Effector memory CD4-positive, alpha-beta T cell (primary cell): Measurements from ENCODE around the gene ATP5MC2.
"Not testable (repeated sequence)": the region's sequence is repeated elsewhere in the genome, so short reads cannot be mapped to it uniquely, and the experiment has no call there.

Experiments
- DNase-seq, 3 donors: peaks; one replicate each; pipeline ENCODE4 v3.0.0-alpha.2; 2020
- H3K27ac ChIP-seq: 2 replicates; pipeline ENCODE4 v1.7.0; 2013; ENCODE audit warnings: mild to moderate bottlenecking, low read length, moderate library complexity; ENCODE audit not compliant: insufficient read depth, poor library complexity, severe bottlenecking
- H3K27me3 ChIP-seq: replicated peaks from 2 replicates; pipeline ENCODE4 v1.7.0; 2013; ENCODE audit warnings: mild to moderate bottlenecking, low read length; ENCODE audit not compliant: insufficient read depth, control insufficient read depth, poor library complexity, severe bottlenecking
- H3K36me3 ChIP-seq: 2 replicates; pipeline ENCODE4 v1.7.0; 2013; ENCODE audit warnings: mild to moderate bottlenecking, low read length, moderate library complexity; ENCODE audit not compliant: control insufficient read depth, insufficient read depth
- H3K4me1 ChIP-seq: 2 replicates; pipeline ENCODE4 v1.7.0; 2013; ENCODE audit warnings: low read length, mild to moderate bottlenecking; ENCODE audit not compliant: control insufficient read depth, insufficient read depth, poor library complexity, severe bottlenecking
- H3K4me3 ChIP-seq: 2 replicates; pipeline ENCODE4 v1.7.0; 2013; ENCODE audit warnings: low read length, low read depth, mild to moderate bottlenecking; ENCODE audit not compliant: insufficient read depth, poor library complexity, severe bottlenecking
- H3K9me3 ChIP-seq: 2 replicates; pipeline ENCODE4 v1.7.0; 2013; ENCODE audit warnings: mild to moderate bottlenecking, low read length, moderate library complexity; ENCODE audit not compliant: control insufficient read depth

The ATP5MC2 gene

DNA sequence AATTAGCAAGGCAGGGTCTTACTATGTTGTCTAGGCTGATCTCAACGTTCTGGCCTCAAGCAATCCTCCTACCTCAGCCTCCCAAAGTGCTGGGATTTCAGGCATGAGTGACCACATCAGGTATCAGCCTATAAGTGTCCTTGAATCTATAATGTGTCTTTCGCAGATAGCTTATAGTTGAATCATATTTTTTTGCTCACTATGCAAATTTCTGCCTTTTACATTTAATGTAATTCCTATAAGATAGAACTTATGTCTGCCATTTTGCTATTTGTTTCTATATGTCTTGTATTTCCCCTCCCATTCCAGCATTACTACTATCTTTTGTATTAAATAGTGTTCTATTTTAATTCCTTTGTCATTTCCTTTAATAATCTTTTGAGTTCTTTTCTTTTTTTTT is 39.2 kb downstream of the ATP5MC2 start:
- H3K36me3 ChIP-seq: no peaks in the 10 kb centered on the region
- no peak overlapping the region for H3K4me3 ChIP-seq
- H3K27me3 ChIP-seq: no peaks in the 10 kb centered on the region
- H3K27ac ChIP-seq: no peak overlapping the region
- H3K4me1 ChIP-seq: no peaks in the 10 kb centered on the region
- no peak for DNase-seq
- H3K9me3 ChIP-seq: no peaks in the 10 kb centered on the region

DNA sequence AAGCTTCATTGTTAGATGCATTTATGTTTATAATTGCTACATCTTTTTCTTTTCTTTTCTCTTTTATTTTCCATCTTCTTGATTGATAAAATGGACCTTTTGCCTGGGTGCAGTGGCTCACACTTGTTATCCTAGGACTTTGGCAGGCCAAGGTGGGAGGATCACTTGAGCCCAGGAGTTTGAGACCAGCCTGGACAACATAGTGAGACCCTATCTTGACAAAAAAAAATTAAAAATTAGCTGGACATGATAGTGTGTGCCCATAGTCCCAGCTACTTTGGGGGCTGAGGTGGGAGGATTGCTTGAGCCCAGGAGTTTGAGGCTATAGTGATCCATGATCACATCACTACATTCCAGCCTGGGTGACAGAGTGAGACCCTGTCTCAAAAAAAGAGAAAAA is 40.2 kb downstream of the ATP5MC2 start:
- H3K36me3 ChIP-seq, DNase-seq, H3K4me1 ChIP-seq, H3K9me3 ChIP-seq, H3K27ac ChIP-seq, H3K4me3 ChIP-seq, H3K27me3 ChIP-seq: not testable (repeated sequence)

DNA sequence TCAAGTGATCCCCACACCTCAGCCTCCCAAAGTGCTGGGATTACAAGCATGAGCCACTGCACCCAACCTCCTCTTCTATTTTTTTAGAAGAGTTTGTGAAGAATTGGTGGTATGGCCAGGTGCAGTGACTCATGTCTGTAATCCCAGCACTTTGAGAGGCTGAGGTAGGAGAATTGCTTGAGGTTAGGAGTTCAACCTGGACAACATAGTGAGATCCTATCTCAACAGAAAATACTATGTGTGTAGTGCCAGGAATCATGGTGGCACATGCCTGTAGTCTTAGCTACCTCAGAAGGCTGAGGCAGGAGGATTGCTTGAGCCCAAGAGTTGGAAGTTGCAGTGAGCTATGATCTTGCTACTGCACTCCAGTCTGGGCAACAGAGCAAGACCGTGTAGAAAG is 44.2 kb downstream of the ATP5MC2 start:
- Histone ChIP-seq H3K4me3 (no peak overlapping the region), H3K36me3 (no peaks in the 10 kb centered on the region), H3K27ac (no peak overlapping the region), H3K9me3 (no peaks in the 10 kb centered on the region), H3K27me3 (no peaks in the 10 kb centered on the region), H3K4me1 (no peaks in the 10 kb centered on the region)
- DNase-seq: no peak

DNA sequence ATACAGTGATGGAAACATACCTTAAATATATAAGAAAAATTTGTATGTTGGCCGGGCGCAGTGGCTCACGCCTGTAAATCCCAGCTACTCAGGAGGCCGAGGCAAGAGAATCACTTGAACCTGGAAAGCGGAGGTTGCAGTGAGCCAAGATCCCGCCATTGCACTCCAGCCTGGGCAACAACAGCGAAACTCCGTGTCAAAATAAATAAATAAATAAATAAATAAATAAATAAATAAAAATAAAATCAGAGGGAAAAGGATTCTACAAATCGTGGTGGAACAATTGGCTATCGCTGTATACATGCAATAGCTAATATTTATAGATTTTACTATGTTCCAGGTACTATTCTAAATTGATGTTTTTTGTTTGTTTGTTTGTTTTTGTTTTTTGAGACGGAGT is 48.0 kb downstream of the ATP5MC2 start:
- Histone ChIP-seq H3K4me1 (peaks cover 22% of the 10 kb centered on the region), H3K36me3 (no peaks in the 10 kb centered on the region), H3K4me3 (no peak overlapping the region), H3K9me3 (no peaks in the 10 kb centered on the region), H3K27ac (no peak overlapping the region), H3K27me3 (no peaks in the 10 kb centered on the region)
- DNase-seq: no peak

DNA sequence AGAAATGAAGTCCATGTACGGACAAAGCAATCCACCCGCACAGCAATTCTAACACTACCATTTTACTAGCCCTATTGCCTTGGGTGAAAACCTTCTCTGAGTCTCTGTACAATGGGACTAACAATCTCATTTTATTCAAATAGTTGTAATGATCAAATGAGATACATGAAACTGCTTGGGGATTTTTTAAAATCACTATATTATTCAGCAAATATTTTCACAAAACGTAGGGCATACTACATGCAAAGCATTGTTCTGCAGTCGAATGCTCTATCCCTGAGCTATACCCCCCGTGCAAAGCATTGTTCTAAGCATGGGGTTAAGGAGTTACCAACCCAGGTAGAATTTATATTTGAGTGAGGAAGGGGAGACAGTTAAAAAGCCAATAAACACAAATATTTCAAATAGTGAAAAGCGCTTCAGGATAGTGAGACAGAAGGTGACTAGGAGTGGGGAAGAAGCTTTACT is 49.1 kb downstream of the ATP5MC2 start:
- no peak for DNase-seq
- H3K36me3 ChIP-seq: no peaks in the 10 kb centered on the region
- H3K4me3 ChIP-seq: peak overlapping the region; percentile 70
- H3K27ac ChIP-seq: peak overlapping the region; percentile 83
- H3K9me3 ChIP-seq: no peaks in the 10 kb centered on the region
- peaks cover 22% of the 10 kb centered on the region for H3K4me1 ChIP-seq
- H3K27me3 ChIP-seq: no peaks in the 10 kb centered on the region

DNA sequence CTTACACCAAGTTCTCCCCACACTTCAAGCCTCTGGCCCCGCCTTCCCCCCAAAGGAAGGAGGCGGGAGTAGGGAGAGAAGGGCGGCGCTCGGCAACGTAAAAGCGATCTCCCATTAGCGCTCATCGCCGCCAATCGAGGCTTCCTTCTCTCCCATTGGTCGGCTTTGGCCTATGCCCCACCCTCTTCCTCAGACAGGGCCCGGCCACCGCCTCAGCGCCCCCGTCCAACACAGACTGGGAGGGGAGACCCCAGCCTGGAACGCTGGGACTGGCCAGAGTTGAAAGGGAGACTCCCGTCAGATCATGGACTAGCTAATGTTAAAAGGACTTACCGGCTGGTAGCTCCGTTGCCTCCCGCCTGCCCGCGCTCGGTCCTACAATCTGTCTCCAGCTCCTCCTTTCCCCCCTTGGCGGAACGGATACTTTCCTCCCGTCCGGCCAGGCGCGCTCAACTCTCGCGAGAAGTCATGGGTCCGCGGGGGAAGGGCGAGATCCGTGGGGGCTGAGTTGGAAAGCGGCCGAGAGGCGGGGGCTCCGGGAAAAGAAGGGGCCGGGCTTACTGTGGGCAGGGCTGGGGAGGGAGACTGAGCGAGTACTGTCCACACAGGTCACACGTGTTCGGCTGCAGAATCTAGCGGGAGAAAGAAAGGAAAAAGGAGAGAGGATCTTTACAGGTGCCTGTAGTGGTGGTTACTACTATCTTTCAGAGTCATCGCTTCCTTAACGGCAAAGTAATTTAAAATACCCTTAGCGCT is 49.8 kb downstream of the ATP5MC2 start, which contains the start of gene ATF7:
Gene ATF7, minus strand, starts transcription at position 437 of the 756 bp plus-strand sequence. CDS start 25,382 bp downstream, outside the sequence.
- peak within 1 kb of the TSS; percentile 83 for H3K27ac ChIP-seq
- no peaks in the 10 kb centered on the region for H3K27me3 ChIP-seq
- no peaks in the 10 kb centered on the region for H3K36me3 ChIP-seq
- H3K4me3 ChIP-seq: peak within 1 kb of the TSS; percentile 70
- no peaks in the 10 kb centered on the region for H3K9me3 ChIP-seq
- peak; percentile 94 to 97 (median 96) for DNase-seq
- H3K4me1 ChIP-seq: peaks cover 22% of the 10 kb centered on the region

DNA sequence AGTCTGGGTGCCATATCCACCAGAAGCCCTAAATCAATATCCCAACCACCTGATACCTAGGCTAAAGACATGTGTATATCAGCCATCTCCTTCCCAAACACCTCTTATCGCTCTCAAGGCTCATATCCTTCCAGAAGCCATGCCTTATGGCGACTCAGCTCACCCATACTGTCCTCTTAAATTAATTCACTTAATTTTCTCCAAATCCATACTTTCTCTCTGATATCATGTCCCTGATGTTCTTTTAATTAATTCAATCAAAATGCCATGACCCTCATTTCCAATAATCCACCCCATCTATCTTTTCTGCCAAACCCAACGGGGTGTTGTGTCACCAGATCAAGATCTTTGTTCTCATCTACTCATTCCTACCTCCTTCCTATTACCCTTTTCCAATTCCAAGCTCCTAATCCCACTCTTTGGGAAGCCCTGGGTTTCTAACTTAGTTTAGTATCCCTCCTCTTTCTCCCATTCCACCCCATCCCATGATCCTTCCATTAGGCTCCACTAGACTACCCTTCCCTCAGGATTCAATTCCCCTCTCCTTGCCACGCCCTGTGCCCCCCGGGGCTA is 50.4 kb downstream of the ATP5MC2 start:
- H3K27me3 ChIP-seq: no peaks in the 10 kb centered on the region
- H3K36me3 ChIP-seq: no peaks in the 10 kb centered on the region
- H3K4me1 ChIP-seq: peaks cover 22% of the 10 kb centered on the region
- no peak for DNase-seq
- peak overlapping the region; percentile 70 for H3K4me3 ChIP-seq
- no peaks in the 10 kb centered on the region for H3K9me3 ChIP-seq
- H3K27ac ChIP-seq: peak overlapping the region; percentile 83

DNA sequence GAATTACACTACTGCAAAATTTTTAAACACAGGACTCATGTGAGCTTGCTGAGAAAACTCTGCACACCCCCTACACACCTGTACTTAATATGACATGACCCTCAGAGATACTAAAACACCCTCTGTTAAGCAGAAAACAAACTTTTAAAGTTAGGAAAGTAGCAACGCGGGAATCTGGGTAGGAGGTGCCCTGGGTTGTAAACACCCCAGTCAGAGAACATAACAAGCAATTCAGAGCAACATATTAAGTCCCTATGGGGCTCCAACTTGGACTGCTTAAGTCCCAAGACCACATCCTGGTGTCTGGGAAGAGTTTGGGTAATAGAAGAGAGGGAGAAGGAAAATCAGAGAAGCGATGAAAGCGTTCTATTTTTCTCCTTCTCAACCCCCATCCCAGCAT is 50.9 kb downstream of the ATP5MC2 start:
- DNase-seq: no peak
- H3K27ac ChIP-seq: no peak overlapping the region
- peak overlapping the region; percentile 70 for H3K4me3 ChIP-seq

DNA sequence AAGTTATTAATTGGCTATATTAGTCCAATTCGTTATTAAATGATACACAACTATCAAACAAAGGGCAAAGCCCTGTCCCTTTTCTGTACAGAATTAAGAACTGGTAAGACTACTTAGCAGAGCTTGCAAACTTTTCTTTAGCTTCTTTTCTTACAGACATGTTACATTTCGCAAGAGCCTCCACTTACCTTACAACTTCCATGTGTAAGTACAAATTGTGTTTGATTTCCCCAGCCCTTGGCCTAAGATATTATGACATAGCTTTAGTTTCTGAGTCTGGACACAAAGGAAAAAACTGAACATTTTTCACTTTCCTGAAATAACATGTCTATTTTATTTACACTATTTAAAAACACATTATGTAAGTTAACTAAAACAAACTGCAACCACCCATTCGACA is 51.4 kb downstream of the ATP5MC2 start:
- Histone ChIP-seq H3K4me1 (peaks cover 22% of the 10 kb centered on the region), H3K4me3 (no peak overlapping the region), H3K36me3 (no peaks in the 10 kb centered on the region), H3K27ac (no peak overlapping the region), H3K27me3 (no peaks in the 10 kb centered on the region), H3K9me3 (no peaks in the 10 kb centered on the region)
- DNase-seq: no peak

More for the DNA sequence above, 50.9 kb downstream of the ATP5MC2 start:
- Histone ChIP-seq H3K4me1 (peaks cover 22% of the 10 kb centered on the region), H3K27me3 (no peaks in the 10 kb centered on the region), H3K9me3 (no peaks in the 10 kb centered on the region), H3K36me3 (no peaks in the 10 kb centered on the region)
